Measurements from ENCODE around the gene BAIAP2L1.

DNA sequence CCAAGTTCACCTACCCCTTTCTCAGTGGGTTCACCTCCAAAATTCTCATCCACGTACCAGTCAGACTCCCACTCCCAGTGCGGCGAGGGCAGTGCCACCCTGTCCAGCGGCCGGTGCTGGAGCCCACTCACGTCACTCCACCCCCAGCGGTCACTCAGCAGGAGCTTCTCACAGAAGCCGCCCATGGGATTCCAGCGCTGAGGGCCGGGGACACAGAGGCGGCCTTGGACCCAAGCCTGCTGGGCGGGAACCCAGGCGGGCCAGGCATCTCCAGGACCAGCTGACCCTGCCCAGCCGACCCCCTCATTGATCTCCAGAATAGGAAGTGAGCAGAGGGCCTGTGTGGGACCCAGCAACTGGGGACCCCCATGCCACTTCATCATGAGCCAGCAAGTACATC is 156.0 kb downstream of the BAIAP2L1 start:
- TF ChIP-seq POLR2A (IDR thresholded peaks at IDR 0.05) = no peak
- no peak for TF ChIP-seq CTCF (IDR thresholded peaks at IDR 0.05)

All from right lobe of liver (tissue), 4 donors.